NCI-H2029 (cell line): ENCODE measurements around the gene DUSP2.
"Not testable (repeated sequence)": the region's sequence is repeated elsewhere in the genome, so short reads cannot be mapped to it uniquely, and the experiment has no call there.

Experiments used
- DNase-seq: peaks from one replicate; lab custom pipeline; 2025; lab: John Stamatoyannopoulos, UW

The DUSP2 gene

DNA sequence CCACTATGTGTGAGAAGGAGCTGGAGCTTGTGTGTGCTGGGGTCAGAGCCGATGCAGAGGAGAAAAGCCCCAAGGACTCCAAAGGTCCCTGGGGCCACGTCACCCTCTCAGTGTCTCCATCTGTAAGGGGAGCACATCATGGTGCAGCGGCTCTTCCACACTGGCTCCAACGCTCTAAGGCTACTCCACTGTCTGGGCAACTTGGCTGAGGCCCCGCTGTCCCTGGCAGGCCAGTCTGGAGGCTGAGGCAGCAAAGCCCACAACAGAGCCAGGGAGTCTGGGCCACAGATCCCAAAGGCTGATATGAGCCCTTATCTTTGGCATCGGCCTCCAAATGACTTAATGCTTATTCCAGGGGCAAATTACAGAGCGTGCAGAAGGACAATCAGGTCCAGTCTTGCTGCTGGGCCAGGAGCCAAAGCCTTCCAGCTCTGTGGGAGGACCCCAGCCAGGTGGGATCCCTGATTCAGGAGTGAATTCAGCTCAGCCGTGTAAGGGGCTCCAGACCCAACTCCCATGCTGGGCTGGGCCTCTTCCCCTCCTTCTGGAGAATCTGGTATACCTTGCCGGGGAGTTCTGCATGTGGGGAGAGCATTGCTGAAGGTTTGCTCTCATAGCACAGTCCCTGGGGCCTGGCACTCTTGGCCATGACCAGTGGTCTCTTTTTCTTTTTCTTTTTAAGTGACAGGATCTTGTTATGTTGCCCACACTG is 1.8 kb upstream of the DUSP2 start:
- DNase-seq = no peak

DNA sequence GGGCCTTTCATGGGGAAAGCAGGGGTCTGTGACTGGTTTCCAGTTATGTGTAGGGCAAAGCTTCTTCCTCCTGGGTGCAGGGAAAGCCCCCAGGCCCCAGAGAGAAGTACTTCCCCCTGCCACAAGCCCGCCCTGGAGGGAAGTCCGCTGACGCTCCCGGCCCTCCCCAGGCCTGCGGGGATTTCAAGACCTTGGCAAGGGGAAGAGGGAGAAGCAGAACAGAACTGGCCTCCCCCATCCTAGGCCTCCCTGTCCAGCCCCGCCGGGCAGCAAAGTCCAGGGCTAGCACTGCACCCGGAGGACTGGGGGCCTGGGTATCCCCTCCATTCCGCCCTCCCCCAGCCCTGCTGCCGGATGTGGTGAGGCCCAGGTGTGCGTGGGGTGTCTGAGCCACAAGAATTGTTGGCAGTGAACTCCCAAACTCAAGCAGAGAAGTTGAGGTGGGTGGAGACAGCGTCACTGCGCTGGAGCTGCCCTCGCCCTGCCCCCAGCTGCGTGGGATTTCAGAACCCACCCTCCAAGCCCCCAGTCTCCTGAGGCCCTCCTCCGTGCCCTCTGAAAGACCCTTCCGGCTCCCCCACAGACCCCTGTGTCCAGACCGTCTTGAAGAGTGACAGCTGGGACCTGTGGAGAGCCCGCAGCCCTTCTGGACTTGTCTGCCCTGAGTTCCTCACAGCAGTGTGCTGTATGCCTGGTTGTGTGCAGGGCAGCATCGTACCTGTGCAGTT is 1.1 kb upstream of the DUSP2 start:
- no peak for DNase-seq

GRCh38 chr2:96145848-96146152 is 560 bp upstream of the DUSP2 start:
- no peak for DNase-seq

GRCh38 chr2:96144481-96145035 is 682 bp downstream of the DUSP2 start:
- no peak for DNase-seq

GRCh38 chr2:96143848-96144480 is 1.3 kb downstream of the DUSP2 start:
- no peak for DNase-seq

GRCh38 chr2:96143231-96143847 is 1.9 kb downstream of the DUSP2 start:
- no peak for DNase-seq

DNA sequence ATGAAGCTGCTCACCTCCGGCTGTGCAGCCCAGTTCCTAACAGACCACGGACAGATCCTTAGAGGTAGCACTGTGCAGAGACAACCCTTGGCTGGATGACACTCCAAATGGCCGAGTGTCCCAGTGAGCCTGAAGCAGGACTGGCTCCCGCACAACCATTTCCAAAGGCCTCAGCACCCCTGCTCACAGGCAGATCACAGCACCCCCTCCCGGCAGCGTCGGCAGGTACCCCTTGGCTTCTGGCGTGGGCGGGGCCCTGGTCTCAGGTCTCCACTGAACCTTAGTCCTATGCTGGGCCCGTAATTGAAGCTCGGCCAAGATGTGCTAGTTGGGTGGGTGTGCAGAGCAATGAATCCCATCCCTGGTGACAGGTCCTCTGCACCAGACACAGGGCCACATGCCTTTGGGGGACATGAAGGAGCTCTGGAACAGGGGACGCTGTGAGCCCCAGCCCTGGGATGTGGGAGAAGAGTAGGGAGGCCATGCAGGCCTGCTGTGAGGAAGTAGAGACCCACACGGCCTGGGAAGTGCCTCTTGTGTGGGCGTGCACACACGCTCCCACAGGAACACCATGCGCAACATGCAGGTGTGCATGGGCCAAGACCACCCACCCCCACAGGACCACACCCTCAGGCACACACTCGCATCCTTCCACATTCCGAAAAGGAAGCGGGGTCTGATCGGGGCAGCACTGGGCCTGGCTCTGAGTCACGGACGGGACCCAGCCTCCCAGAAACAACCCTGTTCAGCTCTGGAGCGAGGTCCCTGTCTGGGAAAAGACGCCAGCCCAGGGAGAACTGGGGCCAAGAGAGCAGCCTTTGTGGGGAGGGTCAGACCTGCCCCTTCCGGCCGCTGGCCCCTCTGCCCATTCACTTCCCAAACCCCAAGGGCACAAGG is 2.8 kb downstream of the DUSP2 start:
- no peak for DNase-seq

DNA sequence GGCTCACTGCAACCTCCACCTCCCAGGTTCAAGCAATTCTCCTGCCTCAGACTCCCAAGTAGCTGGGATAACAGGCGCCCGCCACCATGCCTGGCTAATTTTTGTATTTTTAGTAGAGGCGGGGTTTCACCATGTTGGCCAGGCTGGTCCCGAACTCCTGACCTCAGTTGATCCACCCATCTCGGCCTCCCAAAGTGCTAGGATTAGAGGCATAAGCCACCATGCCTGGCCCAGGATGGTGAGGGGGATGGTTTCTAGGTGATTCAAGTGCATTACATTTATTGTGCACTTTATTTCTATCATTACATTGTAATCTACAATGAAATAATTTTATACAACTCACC is 3.6 kb downstream of the DUSP2 start:
- DNase-seq = not testable (repeated sequence)

DNA sequence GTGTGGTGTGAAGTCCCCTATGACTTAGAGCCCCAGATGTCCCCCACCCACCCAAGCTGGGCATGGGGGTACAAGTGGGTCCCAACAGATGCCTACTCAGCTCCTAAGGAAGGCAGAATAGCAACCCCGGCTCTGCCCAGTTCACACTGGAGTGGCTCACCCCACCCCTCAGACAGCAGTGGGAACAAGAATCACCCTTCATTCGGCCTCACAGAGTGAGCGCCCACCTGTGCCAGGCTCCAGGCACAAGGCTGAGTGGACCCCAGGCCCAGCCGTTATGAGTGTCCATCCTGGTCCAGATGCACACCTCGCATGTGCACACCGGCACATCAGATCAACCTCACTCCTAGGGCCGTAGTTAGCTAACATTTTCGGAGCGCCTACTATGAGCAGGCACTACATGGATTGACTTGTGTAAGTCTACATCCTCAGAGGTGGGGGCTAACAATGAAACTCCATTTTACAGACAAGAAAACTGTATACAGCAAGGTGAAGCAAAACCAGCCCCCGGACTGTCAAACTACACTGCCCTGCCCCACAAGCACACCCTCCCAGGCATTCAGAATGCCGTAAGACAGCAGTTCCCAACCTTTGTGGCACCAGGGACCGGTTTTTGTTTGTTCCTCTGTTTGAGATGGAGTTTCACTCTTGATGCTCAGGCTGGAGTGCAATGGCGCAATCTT is 4.2 kb downstream of the DUSP2 start:
- no peak for DNase-seq

DNA sequence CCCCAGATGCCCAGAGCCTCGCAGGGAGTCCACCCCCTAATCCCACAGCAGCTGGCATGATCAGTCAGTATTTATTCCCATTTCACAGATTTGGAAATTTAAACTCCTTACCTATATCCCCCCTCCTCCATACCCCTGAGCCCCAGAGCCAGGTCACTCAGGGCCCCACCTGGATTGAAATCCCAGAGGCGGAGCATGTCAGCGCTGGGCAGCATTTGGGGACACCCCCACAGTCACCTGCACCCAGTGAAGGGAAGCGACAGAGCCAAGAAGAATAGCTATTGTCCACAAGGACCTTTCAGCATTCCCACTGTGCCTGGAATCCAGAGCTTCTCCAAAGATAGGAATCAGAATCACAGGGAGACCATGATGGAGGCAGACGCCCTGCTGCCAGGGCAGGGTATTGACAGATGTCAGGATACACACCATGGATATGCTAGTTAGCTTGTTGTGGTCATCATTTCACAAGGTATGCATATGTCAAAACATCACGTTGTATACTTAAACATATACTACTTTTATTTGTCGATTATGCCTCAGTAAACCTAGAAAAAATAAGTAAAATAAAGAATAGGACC is 6.0 kb downstream of the DUSP2 start:
- DNase-seq = no peak

- DNase-seq = peak; percentile 47
These were observed 6.8 kb downstream of the DUSP2 start, which contains the start of gene ASTL for GRCh38 chr2:96138179-96139145. TSS of gene ASTL (minus strand) at chr2:96138502. CDS start at chr2:96138436, 66 bp downstream.

DNA sequence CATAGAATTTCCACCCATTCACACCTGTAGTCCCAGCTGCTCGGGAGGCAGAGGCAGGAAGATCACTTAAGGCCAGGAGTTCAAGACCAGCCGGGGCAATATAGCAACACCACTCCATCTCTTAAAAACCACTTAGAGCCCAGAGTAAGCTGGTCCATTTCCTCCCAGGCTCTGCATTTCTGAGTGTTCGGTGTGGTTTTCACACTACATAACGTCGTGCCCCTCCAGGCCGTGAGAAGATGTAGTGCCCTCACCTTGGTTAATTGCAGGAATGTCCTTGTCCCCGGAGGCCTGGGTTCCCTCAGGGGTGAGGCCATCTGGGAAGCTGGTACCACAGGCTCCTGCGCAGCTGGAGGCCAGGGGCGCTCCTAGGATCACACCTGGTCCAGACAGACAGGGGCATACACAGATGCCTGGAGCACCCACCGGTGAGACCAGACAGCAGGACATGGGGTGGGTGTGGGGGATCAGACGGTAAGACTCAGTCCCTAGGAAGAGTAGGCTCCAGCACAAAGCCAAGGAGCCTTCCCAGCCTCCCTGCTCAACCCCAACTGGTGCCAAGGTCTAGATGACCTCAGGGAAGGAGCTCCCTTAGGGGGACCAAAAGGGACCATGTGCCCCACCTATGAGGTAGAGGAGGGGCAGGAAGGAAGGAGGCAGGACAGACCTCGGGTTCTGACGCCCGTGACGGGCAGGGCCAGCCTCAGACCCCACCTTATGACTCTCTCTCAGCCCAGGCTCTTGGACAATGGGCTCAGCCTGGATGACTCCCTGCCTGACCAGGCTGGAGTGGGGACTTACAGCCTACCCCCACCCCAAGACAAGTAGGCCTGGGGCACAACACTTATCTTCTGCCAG is 7.7 kb downstream of the DUSP2 start:
- no peak for DNase-seq

- no peak for DNase-seq
These were observed 9.0 kb downstream of the DUSP2 start for GRCh38 chr2:96136129-96136720.

GRCh38 chr2:96135621-96136020 is 9.6 kb downstream of the DUSP2 start:
- no peak for DNase-seq

- DNase-seq = no peak
These were observed 10.1 kb downstream of the DUSP2 start for GRCh38 chr2:96135171-96135570.

DNA sequence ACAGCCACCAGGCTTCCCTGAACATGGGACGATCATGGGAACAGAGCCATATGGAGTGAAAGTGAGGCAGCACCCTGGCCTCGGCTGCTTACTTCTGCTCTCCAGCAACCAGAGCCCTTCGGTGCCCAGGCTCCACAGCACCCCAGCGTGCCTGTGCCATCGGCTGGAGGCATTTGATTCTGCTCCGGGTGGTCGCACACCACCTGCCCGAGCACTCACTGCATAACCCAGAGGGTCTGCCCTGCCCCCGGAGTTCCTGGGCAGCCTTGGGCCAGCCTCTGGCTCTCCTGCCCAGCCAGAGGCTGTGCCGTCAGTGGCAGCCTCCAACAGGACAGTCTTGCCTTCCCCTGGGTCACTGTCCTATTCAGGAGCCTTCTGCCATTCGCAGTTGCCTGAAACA is 10.8 kb downstream of the DUSP2 start:
- DNase-seq = no peak

GRCh38 chr2:96131813-96132745 is 13.2 kb downstream of the DUSP2 start:
- no peak for DNase-seq
